ENCODE data around the gene ZDHHC4. TPM values are rescaled to one million over a fixed set of nuclear protein-coding genes. Genes with fewer than 3 reads are reported as not detected.
"Not testable (repeated sequence)": the region's sequence is repeated elsewhere in the genome, so short reads cannot be mapped to it uniquely, and the experiment has no call there.

Gene ZDHHC4
- total RNA-seq, 3 donors from 2014 or later (not counting 1 experiment from before 2014, with no cell fraction given) = 29.4 to 37.6 (median 35.3) TPM

DNA sequence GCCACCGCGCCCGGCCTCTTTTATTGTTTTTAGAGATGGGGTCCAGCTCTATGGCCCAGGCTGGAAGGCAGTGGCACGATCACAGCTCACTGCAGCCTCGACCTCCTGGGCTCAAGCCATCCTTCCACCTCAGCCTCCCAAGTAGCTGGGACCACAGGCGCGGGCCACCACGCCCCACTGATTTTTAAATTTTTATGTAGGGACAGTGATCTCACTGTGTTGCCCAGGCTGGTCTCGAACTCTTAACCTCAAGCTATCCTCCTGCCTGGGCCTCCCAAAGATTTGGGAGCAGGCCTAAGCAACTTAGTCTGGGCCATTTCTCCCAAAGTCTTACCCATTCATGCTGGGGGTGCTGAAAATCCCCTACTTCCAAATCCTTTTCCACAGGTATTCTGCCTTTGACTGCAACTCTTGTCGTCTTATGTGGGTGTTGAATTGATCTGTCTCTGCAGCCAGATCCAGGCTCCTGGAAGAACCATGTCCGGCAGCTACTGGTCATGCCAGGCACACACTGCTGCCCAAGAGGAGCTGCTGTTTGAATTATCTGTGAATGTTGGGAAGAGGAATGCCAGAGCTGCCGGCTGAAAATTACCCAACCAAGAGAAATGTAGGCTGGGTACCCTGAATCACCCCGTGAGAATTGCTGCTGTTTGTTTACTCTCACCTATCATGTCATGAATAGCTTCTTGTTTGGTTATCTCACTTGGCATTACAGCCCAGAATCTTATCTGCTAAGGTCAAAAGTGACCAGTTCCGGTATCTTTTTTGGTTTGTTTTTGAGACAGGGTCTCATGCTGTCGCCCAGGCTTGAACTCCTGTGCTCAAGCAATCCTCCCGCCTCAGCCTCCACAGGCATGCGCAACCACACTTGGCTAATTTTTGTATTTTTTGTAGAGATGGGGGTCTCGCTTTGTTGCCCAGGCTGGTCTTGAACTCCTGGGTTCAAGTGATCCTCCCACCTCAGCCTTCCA lies 1.1 kb downstream of the ZDHHC4 start:
- peak overlapping the region; percentile 98 for H3K27ac ChIP-seq (ENCODE audit: low read length)
- DNase-seq (no peak), ATAC-seq (no peak)
- peaks cover 11 to 12% of the 10 kb centered on the region in 2 donors for H3K4me1 Mint-ChIP-seq
- H3K27me3 Mint-ChIP-seq (ENCODE audit: low read depth in 2 of 2) = no peaks in the 10 kb centered on the region
- peak overlapping the region; percentile 89 to 97 for H3K27ac Mint-ChIP-seq
- H3K36me3 Mint-ChIP-seq = no peaks in the 10 kb centered on the region
- 97% methylated on average over 18 of the region's 18 CpGs for WGBS (ENCODE audit: insufficient coverage)
- H3K4me3 Mint-ChIP-seq = peak overlapping the region; percentile 90
- H3K9me3 ChIP-seq (ENCODE audit: control insufficient read depth, insufficient read depth, low read length) = no peaks in the 10 kb centered on the region
- H3K9me3 Mint-ChIP-seq = no peaks in the 10 kb centered on the region
- no peak for TF ChIP-seq CTCF (IDR thresholded peaks at IDR 0.05)
- peaks cover 19% of the 10 kb centered on the region for H3K36me3 ChIP-seq (ENCODE audit: control insufficient read depth, insufficient read depth, low read length)
- peaks cover 15% of the 10 kb centered on the region for H3K4me1 ChIP-seq (ENCODE audit: control insufficient read depth, insufficient read depth, low read length)
- intact Hi-C loops (cut with micrococcal nuclease) = no loop called here
- no peaks in the 10 kb centered on the region for H3K27me3 ChIP-seq (ENCODE audit: control insufficient read depth, insufficient read depth, low read length)
- no peak overlapping the region for H3K4me3 ChIP-seq (ENCODE audit: low read length)

- Histone ChIP-seq H3K9me3 (ENCODE audit: control insufficient read depth, insufficient read depth, low read length) (no peaks in the 10 kb centered on the region), H3K4me3 (ENCODE audit: low read length) (no peak overlapping the region), H3K27me3 (ENCODE audit: control insufficient read depth, insufficient read depth, low read length) (no peaks in the 10 kb centered on the region), H3K4me1 (ENCODE audit: control insufficient read depth, insufficient read depth, low read length) (peaks cover 15% of the 10 kb centered on the region), H3K27ac (ENCODE audit: low read length) (no peak overlapping the region), H3K36me3 (ENCODE audit: control insufficient read depth, insufficient read depth, low read length) (peaks cover 21% of the 10 kb centered on the region)
- Mint-ChIP-seq H3K9me3 (no peaks in the 10 kb centered on the region), H3K27ac (peak overlapping the region; percentile 89 to 97), H3K4me1 (peaks cover 11 to 12% of the 10 kb centered on the region in 2 donors), H3K27me3 (ENCODE audit: low read depth in 2 of 2) (no peaks in the 10 kb centered on the region), H3K4me3 (peak overlapping the region; percentile 90), H3K36me3 (no peaks in the 10 kb centered on the region)
- DNase-seq (no peak), ATAC-seq (no peak)
- TF ChIP-seq CTCF (IDR thresholded peaks at IDR 0.05) = no peak
- intact Hi-C loops (cut with micrococcal nuclease) = no loop called here
- WGBS (ENCODE audit: insufficient coverage) = 100% methylated on average over 4 of the region's 4 CpGs
These were observed 2.2 kb downstream of the ZDHHC4 start for GRCh38 chr7:6579446-6579845.

DNA sequence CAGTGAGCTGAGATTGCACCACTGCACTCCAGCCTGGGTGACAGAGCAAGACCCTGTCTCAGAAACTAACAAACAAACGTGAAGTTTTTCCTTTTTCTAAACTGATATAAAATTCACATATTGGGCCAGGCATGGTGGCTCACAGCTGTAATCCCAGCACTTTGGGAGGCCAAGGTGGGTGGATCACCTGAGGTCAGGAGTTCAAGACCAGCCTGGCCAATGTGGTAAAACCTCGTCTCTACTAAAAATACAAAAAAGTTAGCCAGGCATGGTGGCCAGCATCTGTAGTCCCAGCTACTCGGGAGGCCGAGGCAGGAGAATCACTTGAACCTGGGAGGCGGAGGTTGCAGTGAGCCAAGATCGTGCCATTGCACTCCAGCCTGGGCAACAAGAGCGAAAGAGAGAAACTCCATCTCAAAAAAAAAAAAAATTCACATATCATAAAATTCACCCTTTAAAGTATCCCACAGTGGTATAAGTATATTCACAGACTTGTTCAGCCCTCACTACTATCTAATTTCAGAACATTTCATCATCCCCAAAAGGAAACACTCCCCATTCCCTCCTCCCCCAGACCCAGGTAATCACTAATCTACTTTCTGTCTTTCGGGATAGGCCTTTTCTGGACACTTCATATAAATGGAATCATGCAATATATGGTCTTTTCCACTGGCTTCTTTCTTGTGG lies 8.6 kb downstream of the ZDHHC4 start:
- H3K4me3 Mint-ChIP-seq; H3K27ac Mint-ChIP-seq; H3K9me3 ChIP-seq (ENCODE audit: control insufficient read depth, insufficient read depth, low read length); ATAC-seq; DNase-seq; H3K36me3 Mint-ChIP-seq; H3K27me3 Mint-ChIP-seq (ENCODE audit: low read depth in 2 of 2); H3K27ac ChIP-seq (ENCODE audit: low read length); H3K4me3 ChIP-seq (ENCODE audit: low read length); H3K27me3 ChIP-seq (ENCODE audit: control insufficient read depth, insufficient read depth, low read length); H3K9me3 Mint-ChIP-seq; intact Hi-C loops (cut with micrococcal nuclease): not testable (repeated sequence)
- WGBS (ENCODE audit: insufficient coverage) = 96% methylated on average over 8 of the region's 8 CpGs
- H3K4me1 ChIP-seq (ENCODE audit: control insufficient read depth, insufficient read depth, low read length) = peaks cover 11% of the 10 kb centered on the region
- H3K4me1 Mint-ChIP-seq = peaks cover 5 to 14% of the 10 kb centered on the region in 2 donors
- H3K36me3 ChIP-seq (ENCODE audit: control insufficient read depth, insufficient read depth, low read length) = peaks cover 26% of the 10 kb centered on the region

DNA sequence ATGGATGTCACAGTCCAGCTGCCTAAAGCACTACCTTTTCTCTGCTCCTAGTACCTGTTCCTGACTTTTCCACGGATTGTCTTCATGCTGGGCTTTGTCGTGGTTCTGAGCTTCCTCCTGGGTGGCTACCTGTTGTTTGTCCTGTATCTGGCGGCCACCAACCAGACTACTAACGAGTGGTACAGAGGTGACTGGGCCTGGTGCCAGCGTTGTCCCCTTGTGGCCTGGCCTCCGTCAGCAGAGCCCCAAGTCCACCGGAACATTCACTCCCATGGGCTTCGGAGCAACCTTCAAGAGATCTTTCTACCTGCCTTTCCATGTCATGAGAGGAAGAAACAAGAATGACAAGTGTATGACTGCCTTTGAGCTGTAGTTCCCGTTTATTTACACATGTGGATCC lies 11.3 kb downstream of the ZDHHC4 start:
- intact Hi-C loops (cut with micrococcal nuclease) = no loop called here
- no peak for TF ChIP-seq CTCF (IDR thresholded peaks at IDR 0.05)
- Histone ChIP-seq H3K27ac (ENCODE audit: low read length) (no peak overlapping the region), H3K27me3 (ENCODE audit: control insufficient read depth, insufficient read depth, low read length) (no peaks in the 10 kb centered on the region), H3K4me1 (ENCODE audit: control insufficient read depth, insufficient read depth, low read length) (peaks cover 16% of the 10 kb centered on the region), H3K36me3 (ENCODE audit: control insufficient read depth, insufficient read depth, low read length) (peaks cover 21% of the 10 kb centered on the region), H3K9me3 (ENCODE audit: control insufficient read depth, insufficient read depth, low read length) (no peaks in the 10 kb centered on the region), H3K4me3 (ENCODE audit: low read length) (no peak overlapping the region)
- no peak for ATAC-seq
- DNase-seq = no peak
- H3K27ac Mint-ChIP-seq = peak overlapping the region in 1 of 2 donors; percentile 80
- peaks cover 8 to 18% of the 10 kb centered on the region in 2 donors for H3K4me1 Mint-ChIP-seq
- H3K9me3 Mint-ChIP-seq = no peaks in the 10 kb centered on the region
- WGBS (ENCODE audit: insufficient coverage) = 94% methylated on average over 9 of the region's 9 CpGs
- peak overlapping the region; percentile 79 for H3K4me3 Mint-ChIP-seq
- H3K36me3 Mint-ChIP-seq = peaks cover 8% of the 10 kb centered on the region
- H3K27me3 Mint-ChIP-seq (ENCODE audit: low read depth in 2 of 2) = no peaks in the 10 kb centered on the region

All from natural killer cell (primary cell).